Measurements from ENCODE around the gene ANTXR2.

Gene ANTXR2

GRCh38 chr4:79979785-79980437 is 93.1 kb downstream of the ANTXR2 start:
- no peak for DNase-seq

- DNase-seq: no peak
Measured at GRCh38 chr4:79977131-79977840, 95.7 kb downstream of the ANTXR2 start.

- no peak for DNase-seq
Measured at GRCh38 chr4:79964400-79965211, 108.4 kb downstream of the ANTXR2 start.

GRCh38 chr4:79964020-79964399 is 109.0 kb downstream of the ANTXR2 start:
- DNase-seq: no peak

- no peak for DNase-seq
Measured at GRCh38 chr4:79959652-79960051, 113.4 kb downstream of the ANTXR2 start.

GRCh38 chr4:79958466-79959264 is 114.4 kb downstream of the ANTXR2 start:
- no peak for DNase-seq

GRCh38 chr4:79949178-79949577 is 123.9 kb downstream of the ANTXR2 start:
- no peak for DNase-seq

- no peak for DNase-seq
Measured at GRCh38 chr4:79948739-79949138, 124.3 kb downstream of the ANTXR2 start.

- no peak for DNase-seq
Measured at GRCh38 chr4:79948261-79948660, 124.8 kb downstream of the ANTXR2 start.

GRCh38 chr4:79947386-79947785 is 125.6 kb downstream of the ANTXR2 start:
- DNase-seq: no peak

- no peak for DNase-seq
Measured at GRCh38 chr4:79935274-79935673, 137.8 kb downstream of the ANTXR2 start.

GRCh38 chr4:79934660-79935059 is 138.4 kb downstream of the ANTXR2 start:
- no peak for DNase-seq

GRCh38 chr4:79927931-79928330 is 145.1 kb downstream of the ANTXR2 start:
- DNase-seq: no peak

GRCh38 chr4:79923281-79923680 is 149.7 kb downstream of the ANTXR2 start:
- no peak for DNase-seq

GRCh38 chr4:79922011-79922410 is 151.0 kb downstream of the ANTXR2 start:
- no peak for DNase-seq

GRCh38 chr4:79920163-79920853 is 152.7 kb downstream of the ANTXR2 start:
- no peak for DNase-seq

GRCh38 chr4:79918292-79918691 is 154.7 kb downstream of the ANTXR2 start:
- no peak for DNase-seq

GRCh38 chr4:79917246-79917645 is 155.8 kb downstream of the ANTXR2 start:
- peak; percentile 36 for DNase-seq

- DNase-seq: no peak
Measured at GRCh38 chr4:79915246-79915645, 157.8 kb downstream of the ANTXR2 start.

- no peak for DNase-seq
Measured at GRCh38 chr4:79913581-79913980, 159.4 kb downstream of the ANTXR2 start.

GRCh38 chr4:79907001-79907400 is 166.0 kb downstream of the ANTXR2 start:
- DNase-seq: no peak

GRCh38 chr4:79906303-79906702 is 166.7 kb downstream of the ANTXR2 start:
- DNase-seq: no peak
